HG02870 (cell line): ENCODE results near the gene GRK5.
"Not testable (repeated sequence)": the region's sequence is repeated elsewhere in the genome, so short reads cannot be mapped to it uniquely, and the experiment has no call there.

Experiments used
- ATAC-seq: cut with Tn5 transposase; IDR thresholded peaks from one replicate; pipeline ENCODE4 v1.9.1; 2021; ENCODE audit warnings: mild to moderate bottlenecking, moderate library complexity; ENCODE audit not compliant: unreplicated experiment

GRK5 gene

GRCh38 chr10:119221201-119221600, 13.8 kb downstream of the GRK5 start:
- ATAC-seq: no peak

DNA sequence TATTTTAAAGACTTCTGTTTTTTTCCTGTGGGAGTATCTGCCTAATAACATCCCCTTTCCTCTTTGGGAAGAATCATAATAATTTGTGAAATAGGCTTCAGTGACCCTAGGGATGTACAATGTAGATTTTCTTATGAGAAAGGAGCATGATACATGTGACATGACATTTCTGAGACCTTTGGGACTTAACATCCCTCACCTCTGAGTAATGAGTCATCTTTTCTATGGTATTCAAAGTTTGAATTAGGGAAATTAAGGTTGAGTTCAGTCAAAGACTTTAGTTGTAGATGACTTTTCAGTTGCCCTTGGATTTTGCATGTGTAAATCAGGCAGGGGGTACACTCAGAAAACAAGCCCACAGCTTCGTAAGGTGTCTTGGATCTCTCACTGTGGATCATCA, 14.3 kb downstream of the GRK5 start:
- ATAC-seq: no peak

- no peak for ATAC-seq
These were observed 15.2 kb downstream of the GRK5 start for GRCh38 chr10:119222537-119222936.

DNA sequence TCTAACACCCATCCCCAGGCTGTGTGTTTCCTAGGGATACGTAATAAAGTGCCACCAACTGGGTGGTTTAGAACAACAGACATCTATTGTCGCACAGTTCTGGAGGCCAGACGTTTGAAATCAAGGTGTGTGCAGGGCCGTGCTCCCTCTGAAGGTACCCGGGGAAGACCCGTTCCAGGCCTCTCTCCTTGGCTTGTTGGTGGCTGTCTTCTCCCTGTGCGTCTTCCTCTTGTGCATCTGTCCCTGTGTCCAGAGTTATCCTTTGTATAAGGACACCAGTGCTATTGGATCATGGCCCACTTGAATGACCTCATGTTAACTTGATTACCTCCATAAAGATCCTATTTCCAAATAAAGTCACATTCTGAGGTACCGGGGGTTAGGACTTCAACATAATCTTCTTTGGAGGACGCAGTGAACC, 15.6 kb downstream of the GRK5 start:
- no peak for ATAC-seq

- no peak for ATAC-seq
These were observed 17.8 kb downstream of the GRK5 start for GRCh38 chr10:119225083-119225658.

GRCh38 chr10:119227825-119228224, 20.5 kb downstream of the GRK5 start:
- ATAC-seq: no peak

- no peak for ATAC-seq
These were observed 24.3 kb downstream of the GRK5 start for GRCh38 chr10:119231654-119232053.

- not testable (repeated sequence) for ATAC-seq
These were observed 25.1 kb downstream of the GRK5 start for GRCh38 chr10:119232439-119232838.

GRCh38 chr10:119233123-119233820, 25.9 kb downstream of the GRK5 start:
- no peak for ATAC-seq

GRCh38 chr10:119233821-119234220, 26.4 kb downstream of the GRK5 start:
- ATAC-seq: no peak

- ATAC-seq: no peak
These were observed 28.0 kb downstream of the GRK5 start for GRCh38 chr10:119235356-119235755.

DNA sequence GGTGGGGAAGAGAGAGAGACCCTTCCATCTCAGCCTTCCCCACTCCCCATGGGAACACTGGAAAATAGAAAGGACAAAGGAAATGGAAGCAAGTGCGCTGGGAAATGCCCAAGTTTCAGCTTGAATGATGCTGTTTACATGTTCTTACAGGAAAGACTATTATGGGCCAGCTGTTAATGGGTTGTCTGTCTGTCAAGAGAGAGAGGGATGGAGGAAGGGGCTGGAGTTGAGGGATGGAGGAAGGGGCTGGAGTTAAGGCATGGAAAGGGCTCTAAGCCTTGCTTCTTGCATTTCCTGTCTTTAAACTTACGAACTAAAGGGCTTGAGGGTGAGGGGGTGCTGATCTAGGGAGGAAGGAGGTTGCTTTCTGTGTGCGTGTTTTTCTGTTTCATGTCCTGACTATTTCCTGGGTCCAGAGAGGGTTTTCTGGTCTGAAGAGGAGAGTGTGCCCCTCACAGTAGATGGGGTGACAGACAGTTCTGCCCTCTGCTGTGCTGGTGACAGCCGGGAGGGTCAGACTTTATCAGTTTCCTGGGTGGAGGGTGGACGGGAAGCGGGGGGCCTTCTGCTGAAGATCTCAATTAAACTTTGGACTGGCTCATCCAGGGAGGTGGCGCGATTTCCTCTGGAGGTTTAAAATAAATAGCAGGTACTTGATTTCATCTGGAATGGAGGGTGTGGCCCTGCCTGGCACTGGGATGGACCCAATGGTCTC, 30.5 kb downstream of the GRK5 start:
- ATAC-seq: no peak

DNA sequence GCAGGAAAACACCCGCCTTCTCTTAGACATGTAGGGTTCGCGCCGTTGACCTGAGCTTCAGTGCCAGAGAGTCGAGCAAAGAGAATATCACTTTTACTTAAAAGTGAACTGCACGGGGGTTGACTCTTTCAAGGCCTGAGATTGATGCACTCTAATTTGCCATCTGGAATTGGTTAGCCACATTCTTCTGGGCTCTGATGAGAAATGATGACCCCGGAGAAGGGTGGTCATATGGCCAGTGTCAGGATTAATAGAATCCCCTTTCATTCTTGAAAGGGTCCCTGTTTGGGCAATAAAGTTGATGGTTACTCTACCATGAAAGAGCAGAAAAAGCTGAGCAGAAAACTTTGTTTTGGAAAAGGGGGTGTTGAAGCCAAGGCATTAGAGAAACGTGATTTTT, 31.2 kb downstream of the GRK5 start:
- no peak for ATAC-seq

- ATAC-seq: not testable (repeated sequence)
These were observed 31.6 kb downstream of the GRK5 start for GRCh38 chr10:119239015-119239414.

DNA sequence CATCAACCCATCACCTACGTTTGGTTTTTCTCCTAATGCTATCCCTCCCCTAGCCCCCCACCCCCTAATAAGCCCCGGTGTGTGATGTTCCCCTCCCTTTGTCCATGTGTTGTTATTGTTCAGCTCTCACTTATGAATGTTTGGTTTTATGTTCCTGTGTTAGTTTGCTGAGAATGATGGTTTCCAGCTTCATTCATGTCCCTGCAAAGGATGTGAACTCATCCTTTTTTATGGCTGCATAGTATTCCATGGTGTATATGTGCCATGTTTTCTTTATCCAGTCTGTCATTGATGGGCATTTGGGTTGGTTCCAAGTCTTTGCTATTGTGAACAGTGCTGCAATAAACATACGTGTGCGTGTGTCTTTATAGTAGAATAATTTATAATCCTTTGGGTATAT, 32.3 kb downstream of the GRK5 start:
- not testable (repeated sequence) for ATAC-seq

DNA sequence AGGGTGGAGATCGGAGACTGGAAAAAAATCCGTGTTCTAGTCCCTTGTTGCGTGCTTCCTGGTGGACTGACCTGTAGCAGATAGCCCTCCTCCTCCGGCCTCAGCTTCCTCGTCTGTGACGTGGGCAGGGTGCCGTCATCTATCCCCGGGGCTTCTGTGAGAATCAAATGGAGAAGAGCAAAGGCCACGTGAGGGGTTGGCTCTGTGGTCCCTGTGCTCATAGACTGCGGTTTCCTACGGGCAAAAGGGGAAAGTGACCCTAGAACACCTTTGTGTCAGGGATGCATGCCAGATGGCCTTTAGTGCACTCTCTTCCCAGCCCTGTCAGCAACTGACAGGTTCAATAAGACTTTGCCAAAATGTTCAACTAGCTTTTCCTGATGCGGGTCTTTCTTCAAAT, 33.7 kb downstream of the GRK5 start:
- no peak for ATAC-seq

DNA sequence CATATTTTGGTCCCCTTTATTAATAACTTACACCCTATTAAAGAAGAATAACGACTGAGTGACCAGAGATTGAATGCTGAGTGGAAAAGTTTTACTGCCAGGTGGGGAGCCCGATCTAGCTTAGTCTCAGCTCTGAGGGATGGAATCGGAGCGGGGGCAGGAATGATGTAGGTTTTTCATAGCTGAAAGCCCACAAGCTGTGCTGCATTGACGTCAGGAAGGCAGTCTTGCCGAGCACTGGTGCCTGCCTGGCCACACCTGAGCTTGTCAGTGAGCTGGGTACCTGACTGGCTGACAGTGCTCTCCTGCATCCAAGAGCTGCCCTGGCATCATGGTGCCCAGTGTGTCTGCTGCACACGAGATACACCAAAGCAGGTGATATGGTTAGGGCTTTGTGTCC, 34.8 kb downstream of the GRK5 start:
- no peak for ATAC-seq

GRCh38 chr10:119243488-119243887, 36.1 kb downstream of the GRK5 start:
- no peak for ATAC-seq

DNA sequence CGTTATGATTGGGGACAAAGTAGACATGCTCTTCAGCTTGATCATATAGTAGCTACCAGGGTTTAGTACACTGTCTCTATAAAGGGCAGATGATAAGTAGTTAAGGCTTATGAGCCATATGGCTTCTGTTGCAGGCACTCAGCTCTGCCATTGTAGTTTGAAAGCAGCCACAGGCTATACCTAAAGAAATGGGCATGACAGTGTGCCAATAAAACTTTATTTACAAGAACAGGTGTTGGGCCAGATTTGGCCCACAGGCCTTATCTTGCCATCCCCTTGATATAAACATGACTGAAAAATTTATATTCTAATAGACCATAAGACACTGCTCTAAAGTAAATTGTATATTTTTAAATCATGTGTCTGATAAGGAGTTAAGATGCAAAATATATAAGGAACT, 36.6 kb downstream of the GRK5 start:
- no peak for ATAC-seq

GRCh38 chr10:119245272-119245671, 37.9 kb downstream of the GRK5 start:
- ATAC-seq: no peak

DNA sequence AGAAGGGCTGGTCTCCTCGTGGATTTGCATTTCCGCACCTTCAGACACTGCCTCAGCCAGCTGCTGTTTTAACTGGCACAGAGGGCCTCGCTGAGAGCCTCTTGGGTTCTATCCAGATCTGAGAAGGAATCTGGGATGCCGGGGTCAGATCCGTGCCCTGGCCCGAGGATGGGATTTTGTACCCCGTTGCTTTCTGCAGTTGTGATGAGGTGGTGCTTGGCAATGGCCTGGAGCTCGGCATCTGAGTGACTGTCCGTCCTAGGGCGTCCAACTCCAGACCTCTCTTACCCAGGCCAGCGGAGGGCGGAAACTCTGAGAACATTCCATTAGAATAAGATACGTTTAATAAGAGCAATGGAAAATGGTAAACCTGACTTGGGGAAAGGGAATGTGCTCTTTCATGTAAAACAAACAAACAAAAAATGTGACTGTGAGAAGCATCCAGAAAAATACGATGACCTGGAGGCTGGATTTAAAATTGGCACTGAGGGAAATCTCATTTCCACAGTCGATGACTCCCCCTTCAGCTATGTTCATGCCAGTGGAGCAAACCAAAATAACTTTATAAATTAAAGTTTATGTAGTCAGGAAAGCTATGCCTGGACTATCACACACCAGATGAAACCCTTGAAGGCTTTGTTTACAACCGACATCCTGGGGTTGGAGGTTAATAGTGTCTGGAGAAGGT, 39.6 kb downstream of the GRK5 start:
- ATAC-seq: no peak

DNA sequence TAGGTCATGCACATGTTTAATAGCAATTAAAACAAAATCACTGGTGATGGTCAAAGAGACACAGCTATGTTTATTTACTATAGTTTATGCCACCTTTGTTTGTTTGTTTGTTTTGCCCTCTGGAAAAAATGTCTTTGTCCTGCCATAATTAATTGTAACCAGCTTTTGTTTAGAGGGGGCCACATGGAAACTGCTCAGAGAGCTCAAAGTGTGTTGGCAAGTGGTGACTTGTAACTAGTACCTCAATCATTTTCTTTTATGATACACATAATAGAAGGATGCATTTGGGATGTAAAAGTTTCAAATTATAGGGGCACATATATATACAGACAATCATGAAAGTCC, 40.2 kb downstream of the GRK5 start:
- no peak for ATAC-seq
